HG02938 (cell line): Measurements from ENCODE around the gene TM4SF5.

Source experiments
- ATAC-seq: cut with Tn5 transposase; IDR thresholded peaks from one replicate; pipeline ENCODE4 v1.9.1; 2021; ENCODE audit warnings: mild to moderate bottlenecking, moderate library complexity; ENCODE audit not compliant: unreplicated experiment

TM4SF5 gene

DNA sequence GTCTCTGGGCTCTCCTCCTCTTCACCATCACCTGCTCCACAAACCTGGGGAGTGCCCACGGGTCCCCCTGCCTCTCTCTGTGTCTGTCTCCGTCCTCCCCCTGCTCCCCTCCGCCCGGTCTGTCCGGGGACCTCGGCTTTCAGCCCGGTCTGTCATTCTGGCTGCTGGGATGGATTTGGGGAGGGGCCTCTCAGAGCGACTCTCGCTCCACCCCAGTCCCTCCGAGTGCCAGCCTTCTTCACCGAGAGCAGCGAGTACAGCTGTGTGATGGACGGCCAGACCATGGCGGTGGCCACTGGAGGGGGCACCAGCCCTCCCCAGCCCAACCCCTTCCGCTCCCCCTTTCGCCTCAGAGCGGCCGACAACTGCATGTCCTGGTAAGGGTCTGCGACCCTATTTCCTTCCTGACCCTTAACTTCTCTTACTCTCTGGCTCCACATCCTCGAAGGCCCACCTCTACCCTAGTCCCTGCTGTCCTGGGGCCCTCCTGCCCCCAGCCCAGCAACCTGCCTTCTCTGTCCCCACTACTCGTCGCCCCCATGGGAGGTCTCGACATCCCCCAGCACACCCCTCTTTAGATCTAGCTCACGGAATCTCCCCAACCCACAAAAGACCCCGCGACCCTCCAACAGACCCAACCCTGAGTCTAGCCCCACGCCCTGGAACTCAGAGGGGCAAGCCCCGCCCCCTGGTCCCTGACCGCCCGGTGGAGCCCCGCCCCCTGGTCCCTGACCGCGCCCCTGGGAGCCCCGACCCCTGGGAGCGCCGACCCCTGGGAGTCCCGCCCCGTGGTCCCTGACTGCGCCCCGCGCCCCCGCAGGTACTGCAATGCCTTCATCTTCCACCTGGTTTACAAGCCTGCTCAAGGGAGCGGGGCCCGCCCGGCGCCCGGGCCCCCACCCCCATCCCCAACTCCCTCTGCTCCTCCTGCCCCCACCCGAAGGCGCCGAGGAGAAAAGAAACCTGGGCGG is 26.4 kb upstream of the TM4SF5 start:
- ATAC-seq: no peak

DNA sequence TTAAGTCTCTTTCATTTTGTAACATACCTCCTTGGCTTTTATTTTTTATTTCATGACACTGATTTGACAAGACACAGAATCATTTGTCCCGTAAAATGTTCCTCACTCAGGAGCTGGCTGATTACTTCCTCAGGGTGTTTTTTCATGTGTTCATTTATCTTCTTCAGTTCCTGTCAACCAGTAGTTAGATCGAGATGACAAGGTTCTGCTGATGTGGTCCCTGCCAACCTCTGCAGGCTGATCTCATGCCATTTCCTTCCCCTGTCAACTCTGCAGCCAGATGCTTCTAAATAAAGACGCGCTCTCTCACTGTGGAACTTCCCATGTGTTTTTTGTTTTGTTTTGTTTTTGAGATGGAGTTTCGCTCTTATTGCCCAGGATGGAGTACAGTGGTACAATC is 23.8 kb upstream of the TM4SF5 start:
- no peak for ATAC-seq

DNA sequence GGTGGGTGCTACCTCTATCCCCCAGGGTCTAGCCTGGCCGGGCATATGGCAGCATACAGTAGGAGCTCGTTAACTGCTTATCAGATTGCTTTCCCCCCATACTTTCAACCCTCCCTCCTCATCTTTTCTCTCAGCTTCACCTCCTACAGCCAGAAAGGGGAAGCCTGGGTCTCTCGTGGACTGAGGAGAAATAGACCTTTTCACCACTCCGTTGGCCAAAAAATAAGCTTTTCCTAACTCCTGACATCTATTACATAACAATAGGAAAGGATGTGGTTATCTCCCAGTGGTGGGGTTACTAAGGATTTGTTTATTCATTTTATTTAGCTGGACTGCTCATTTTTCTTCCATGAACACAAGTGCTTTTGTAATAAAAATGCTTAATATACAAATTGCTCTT is 23.0 kb upstream of the TM4SF5 start:
- ATAC-seq: no peak

DNA sequence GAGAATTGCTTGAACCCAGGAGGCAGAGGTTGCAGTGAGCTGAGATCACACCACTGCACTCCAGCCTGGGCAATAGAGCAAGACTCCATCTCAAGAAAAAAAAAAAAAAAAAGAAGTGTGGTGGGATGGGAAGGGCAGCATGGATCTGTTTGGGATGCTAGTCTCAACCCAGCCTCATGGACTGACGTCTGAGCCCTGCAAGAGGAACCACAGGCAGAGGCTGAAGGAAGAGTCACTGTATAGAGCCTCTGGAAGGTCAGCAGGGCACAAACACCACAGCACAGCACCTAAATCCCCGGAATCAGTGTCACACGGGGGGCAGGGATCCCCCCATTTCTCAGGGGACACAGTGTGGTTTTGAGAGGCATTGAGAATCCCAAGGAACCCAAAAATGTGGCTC is 21.1 kb upstream of the TM4SF5 start:
- no peak for ATAC-seq

DNA sequence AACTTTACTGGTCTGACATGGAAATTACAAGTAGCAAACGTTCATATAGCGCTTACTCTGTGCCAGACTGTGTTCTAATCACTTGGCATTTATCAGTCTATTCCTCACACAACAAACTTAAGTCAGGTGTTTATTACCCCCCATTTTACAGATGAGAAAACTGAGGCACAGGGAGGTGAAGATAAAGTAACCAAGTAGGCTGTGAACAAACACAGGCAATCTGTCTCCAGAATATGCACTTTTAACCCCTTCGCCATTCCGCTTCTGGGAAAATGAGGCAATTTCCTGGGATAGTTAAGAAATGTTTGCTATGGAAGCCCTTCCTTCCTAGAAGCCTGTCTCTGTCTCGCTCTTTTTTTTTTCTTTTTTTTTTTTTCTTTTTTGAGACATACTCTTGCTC is 19.8 kb upstream of the TM4SF5 start:
- ATAC-seq: no peak

DNA sequence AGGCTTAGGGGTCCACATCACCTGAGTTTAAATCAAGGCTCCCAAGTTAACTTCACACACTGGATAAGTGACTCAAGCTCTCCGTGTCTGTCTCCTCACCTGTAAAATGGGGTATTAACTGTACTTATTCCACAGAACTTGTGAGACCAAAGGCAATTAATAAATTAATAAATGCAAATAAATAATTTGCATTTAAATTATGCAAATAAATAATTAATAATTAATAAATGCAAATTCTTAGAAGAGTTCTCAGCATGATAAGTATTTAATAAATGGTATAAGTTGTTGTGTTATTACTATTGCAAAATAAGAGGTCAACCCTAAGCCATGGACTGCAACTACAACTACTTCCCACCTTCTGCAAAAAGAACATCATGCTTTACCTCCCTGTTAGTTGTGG is 18.3 kb upstream of the TM4SF5 start:
- no peak for ATAC-seq

DNA sequence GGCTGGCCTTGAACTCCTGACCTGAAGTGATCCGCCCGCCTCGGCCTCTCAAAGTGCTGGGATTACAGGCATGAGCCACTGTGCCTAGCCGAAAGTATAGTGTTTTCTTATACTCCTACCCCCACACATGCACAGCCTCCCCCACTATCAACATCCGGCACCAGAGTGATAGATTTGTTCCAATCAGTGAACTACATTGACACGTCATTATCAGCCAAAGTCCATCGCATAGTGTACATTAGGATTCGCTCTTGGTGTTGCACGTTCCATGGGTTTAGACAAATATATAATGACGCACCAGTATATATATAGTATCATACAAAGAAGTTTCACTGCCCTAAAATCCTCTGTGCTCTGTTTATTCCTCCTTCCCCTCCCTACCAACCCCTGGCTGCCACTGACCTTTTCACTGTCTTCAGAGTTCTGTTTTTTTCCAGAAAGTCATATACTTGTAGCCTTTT is 11.9 kb upstream of the TM4SF5 start:
- no peak for ATAC-seq

DNA sequence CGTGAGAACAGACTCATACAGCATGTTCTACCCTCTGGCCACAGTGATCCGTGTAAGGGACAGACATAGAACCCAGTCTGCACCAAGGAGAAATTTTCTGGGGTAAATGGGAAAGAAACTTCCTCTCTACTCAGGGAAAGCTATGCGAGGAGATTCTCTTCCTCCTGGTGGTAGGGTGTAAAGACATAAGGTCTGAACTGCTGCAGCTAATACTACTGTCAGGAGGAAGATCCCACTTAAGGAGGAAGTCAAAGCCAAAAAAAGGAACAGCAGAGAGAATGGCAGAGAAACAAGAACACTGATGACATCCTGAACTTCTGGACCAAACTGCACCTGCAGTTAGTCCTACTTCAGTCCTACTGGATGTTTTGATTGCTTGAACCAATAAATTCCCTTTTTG is 7.1 kb upstream of the TM4SF5 start:
- no peak for ATAC-seq

DNA sequence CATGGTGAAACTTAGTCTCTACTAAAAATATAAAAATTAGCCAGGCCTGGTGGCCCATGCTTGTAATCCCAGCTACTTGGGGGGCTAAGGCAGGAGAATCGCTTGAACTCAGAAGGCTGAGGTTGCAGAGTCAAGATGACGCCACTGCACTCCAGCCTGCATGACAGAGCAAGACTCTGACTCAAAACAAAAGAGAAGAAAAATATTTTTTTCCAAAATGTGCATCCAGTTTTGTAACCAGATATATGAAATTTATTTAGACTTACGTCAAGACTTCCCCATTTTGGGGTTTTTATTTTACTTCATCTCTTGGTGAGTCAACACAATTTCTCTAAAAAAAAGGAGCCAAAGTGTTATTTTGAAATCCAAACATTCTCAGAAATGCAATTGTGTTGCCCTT is 5.5 kb upstream of the TM4SF5 start:
- ATAC-seq: no peak

DNA sequence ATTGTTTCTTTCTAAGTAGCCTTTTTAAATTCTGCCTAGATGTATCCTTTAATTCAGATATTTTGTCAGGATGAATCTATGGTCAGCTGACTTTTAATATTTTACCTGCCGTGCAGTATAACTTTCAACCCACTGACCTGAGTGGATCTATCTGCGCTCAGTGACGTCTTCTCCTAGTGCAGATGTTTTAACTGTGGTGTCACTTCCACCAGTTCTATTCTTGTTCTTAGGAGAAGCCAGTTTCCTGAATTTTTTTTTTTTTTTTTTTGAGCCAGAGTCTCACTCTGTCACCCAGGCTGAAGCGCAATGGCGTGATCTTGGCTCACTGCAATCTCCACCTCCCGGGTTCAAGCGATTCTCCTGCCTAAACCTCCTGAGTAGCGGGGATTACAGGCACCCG is 5.0 kb upstream of the TM4SF5 start:
- ATAC-seq: no peak

DNA sequence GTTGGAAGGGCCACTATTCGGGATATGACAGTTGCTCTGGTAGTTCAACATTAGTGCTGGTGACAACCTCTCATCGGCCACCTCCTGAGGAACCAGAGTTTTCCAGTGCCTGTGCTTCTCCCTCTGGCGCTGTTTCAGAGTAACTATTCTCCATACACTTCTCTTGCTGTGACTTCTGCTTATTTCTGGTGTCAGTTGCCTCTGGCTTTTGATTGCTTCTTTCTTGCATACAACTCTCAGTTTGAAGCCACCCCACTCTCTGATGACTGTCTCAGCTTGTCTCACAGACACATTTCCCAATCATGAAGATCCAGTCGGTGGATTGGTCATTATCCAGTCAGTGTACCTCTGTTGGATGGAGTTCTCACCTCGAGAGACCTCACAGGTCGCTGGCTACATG is 3.4 kb upstream of the TM4SF5 start:
- no peak for ATAC-seq

DNA sequence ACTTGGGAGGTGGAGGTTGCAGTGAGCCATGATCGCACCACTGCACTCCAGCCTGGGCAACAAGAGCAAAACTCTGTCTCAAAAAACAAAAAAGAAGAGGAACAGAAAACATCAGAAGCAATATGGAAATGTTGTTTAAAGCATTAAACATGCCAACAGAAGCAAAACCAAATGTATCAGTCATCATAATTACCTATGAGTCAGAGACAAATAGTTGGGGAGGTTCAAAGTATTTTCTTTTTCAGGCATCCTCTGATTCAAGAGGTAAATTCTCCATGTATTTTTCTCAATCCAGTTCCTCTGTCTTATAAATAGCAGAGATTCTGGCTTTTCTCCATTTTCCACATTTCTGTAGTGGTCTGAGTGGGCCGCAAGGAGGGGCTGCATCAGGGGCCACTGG is 2.1 kb upstream of the TM4SF5 start:
- no peak for ATAC-seq

DNA sequence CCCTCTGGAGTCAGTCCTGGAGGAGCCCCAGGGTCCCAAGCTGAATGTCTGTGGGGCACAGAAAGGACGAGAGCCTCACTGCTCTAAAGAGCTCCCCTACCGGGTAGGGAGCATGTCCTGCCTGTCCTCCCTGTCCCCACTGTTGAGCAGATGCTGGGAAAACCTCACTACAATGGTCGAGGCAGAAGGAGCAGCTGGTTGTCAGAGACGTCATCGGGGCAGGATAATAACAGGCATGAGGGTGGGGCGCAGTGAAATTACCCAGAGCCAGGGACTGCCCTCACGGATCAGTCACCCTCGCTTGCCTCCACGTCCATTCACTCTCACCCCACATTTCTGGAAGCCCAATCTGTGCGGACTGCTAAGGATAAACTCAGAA is 538 bp downstream of the TM4SF5 start:
- ATAC-seq: no peak

DNA sequence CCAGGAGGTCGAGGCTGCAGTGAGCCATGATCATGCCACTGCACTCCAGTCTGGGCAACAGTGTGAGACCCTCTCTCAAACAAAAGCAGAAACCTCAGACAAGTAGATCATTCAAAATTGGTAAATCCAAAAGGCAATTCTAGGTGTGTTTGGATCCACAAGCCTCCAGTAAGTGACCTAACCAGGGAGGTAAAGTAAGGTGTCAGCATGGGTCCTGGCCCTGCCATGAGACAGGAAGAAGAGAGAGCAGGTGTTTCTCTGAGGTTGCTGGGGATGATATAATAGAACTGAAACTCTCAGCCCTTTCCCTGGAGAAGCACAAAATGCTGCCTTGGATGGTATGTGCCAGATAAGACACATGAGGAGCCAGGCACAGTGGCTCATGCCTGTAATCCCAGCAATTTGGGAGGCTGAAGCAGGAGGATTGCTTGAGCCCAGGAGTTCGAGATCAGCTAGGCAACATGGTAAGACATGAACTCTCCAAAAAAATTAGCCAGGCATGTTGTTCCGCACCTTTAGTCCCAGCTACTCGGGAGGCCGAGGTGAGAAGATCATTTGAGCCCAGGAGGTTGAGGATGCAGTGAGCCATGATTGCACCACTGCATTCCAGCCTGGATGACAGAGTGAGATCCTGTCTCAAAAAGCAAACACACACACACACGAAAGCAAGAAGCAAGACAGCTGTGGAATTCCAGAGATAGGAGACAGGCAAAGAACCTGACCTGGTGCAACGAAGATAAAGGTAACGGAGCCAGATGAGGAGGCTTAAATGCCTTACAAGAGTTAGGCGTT is 6.5 kb downstream of the TM4SF5 start:
- no peak for ATAC-seq

DNA sequence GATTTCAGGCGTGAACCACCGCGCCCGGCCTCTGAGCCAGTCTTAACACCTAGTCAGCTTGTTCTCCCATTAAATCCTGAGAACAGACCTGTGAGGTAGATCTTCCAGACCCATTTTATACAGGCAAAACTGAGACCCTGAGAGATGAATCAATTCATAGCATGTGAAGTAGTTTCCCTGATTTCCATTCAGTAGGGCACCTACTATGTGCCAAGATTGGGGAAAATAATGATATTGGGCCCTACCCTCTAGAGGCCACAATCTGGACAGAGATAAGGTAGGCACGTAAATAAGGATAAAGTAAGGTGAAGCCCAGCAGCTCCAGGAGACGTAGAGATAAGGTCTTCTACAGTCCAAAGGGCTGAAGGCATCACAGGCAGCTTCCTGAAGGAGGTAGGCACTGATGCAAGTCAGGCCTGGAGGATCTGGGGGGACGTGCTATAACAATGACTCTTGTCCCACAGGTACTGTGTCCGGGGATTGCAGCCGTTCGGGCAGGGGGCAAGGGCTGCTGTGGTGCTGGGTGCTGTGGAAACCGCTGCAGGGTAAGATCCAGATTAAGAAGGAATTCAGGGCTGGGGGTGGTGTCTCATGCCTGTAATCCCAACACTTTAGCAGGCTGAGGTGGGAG is 8.8 kb downstream of the TM4SF5 start:
- no peak for ATAC-seq

DNA sequence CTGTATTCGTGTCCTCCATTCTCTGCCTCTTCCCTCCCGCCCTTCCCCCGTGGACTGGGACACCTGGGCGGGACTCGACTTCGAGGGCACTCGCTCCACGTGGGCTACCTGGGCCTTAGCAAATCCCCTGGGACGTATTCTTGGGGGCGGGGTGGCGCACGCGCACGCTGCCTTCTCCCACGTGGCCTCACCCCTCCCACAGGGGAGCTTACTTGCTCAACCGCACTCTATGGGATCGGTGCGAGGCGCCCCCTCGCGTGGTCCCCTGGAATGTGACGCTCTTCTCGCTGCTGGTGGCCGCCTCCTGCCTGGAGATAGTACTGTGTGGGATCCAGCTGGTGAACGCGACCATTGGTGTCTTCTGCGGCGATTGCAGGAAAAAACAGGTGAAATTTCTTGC is 11.0 kb downstream of the TM4SF5 start:
- no peak for ATAC-seq

DNA sequence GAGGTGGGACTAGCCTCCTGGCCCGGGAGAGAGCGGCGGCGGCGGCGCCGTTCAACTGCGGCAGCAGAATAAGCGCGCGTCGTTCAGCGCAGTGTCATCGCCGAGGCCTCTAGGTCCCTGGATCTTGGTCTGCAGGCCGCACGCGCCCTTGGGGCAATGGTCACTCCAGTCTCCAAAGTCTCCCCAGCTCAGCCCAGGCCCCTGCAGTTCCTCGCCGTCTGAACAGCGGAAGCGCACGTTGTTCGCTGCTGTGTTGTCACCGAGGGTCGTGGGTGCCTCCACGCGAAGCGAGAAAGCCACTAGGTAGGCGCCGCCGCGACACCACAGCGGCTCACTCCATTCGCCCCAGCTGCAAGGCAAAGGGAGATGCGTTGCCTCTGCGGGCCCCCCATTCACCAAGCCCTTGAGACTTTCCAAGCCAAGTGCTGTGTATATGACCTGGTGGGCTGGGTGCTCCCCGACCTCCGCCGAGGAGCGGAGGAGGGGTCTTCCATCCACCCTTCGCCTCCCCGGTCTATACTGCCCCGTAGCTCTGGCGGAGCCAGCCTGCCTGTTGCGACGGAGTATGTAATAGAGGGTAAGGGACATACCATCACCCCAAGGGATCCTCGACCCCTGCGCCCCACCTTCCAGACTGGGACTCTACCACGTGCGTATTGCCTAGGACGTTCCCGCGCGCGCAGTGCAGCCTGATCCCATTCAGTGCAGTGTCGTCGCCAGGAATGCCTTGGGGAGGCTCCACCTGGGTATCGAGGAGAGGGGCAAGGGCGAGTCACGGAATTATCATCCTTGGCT is 13.8 kb downstream of the TM4SF5 start:
- no peak for ATAC-seq

DNA sequence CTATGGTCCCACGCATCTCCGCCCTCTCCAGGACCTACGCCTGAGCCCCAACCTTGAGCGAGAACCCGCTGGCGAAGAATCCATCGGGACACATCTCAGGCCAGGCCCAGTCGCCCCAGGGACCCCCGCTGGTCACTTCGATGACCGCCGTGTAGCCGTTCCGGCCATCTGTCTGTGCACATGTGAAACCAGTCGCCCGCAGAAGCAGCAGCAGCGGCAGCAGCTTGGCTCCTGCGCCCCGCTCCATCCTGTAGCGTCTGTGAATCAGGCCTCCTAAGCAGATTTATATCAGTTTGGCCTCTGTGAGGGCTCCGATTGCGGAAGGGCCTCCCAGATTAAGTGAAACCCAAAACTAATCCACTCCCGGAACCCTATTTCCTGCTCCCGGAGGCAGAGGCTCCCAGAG is 14.4 kb downstream of the TM4SF5 start, which contains the start of gene VMO1:
Gene VMO1 (minus strand): TSS at position 259 of the 406 bp plus-strand sequence. CDS start 12 bp downstream, at position 247.
- ATAC-seq: no peak

DNA sequence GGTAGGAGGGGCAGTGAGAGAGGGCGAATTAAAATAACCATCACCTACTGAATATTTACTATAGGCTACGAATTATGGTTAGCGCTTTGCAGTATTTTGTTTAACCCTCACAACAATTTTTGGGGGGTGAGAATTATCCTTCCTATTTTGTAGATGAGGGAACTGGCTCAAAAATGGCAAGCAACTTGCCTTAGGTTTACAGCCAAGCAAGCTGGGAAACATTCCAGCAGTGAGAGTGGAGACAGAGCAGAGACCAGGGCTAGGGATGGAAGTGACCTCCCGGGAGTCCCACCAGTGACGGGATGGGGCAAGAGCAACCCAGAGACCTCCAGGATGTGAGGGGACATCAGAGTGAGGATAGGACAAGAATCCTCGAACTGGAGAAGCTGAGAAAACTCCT is 14.8 kb downstream of the TM4SF5 start:
- no peak for ATAC-seq

DNA sequence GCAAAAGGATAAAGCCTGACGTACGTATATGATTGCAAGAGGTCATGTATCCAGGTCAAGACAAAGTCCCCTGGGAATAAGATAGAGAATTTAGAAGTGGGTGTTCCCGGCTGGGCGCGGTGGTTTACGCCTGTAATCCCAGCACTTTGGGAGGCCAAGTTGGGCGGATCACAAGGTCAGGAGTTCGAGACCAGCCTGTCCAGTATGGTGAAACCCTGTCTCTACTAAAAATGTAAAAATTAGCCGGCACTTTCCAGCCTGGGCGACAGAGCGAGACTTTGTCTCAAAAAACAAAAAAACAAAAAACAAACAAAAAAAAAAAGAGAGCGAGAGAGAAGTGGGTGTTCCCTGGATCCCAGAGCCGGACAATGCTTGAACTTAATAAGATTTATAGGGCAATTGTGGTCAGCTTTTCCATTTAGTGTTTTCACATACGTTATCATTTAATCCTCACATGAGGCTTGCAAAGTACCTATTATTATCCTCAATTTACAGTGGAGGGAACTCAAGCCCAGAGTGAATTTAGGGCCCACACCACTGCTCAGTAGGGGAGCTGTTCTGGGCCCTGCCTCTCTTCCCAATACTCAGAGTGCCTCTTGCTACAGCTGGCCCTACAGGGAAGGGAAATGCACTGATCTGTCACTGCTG is 16.6 kb downstream of the TM4SF5 start:
- no peak for ATAC-seq
